Bronchial epithelial cell (primary cell): Measurements from ENCODE around the gene VWA8. TPM values are rescaled to one million over a fixed set of nuclear protein-coding genes. Genes with fewer than 3 reads are reported as not detected.

Experiments
- DNase-seq: peaks from one replicate; pipeline ENCODE4 v3.0.0-alpha.2; 2010; ENCODE audit warnings: low read depth
- FAIRE-seq: peaks from 2 replicates; lab custom pipeline; 2011; peaks lifted over from hg19 to GRCh38; lab: Jason Lieb, UNC
- H3K27me3 ChIP-seq: 2 replicates; pipeline ENCODE4 v1.5.1; 2011; ENCODE audit warnings: low read length; ENCODE audit not compliant: control insufficient read depth, insufficient read depth
- H3K36me3 ChIP-seq: 2 replicates; pipeline ENCODE4 v1.5.1; 2011; ENCODE audit warnings: low read length; ENCODE audit not compliant: control insufficient read depth, insufficient read depth
- H3K4me3 ChIP-seq: 2 replicates; pipeline ENCODE4 v1.5.1; 2011; ENCODE audit warnings: mild to moderate bottlenecking, low read depth, low read length, control low read depth
- total RNA-seq: library from RNA; depleted of rRNA; stranded (reverse); fragments of >200 nt; gene quantifications from 2 replicates; pipeline ENCODE4 v1.2.1, GENCODE V29; 2014
- TF ChIP-seq, protein P1 (sequence below): IDR thresholded peaks from 2 replicates; pipeline ENCODE4 v1.5.1; 2011; ENCODE audit warnings: mild to moderate bottlenecking, moderate library complexity, low read length, control low read depth, inconsistent platforms; ENCODE audit not compliant: insufficient read depth, severe bottlenecking

Gene VWA8
- total RNA-seq, 1 donor from 2014 or later: 17.1 TPM

GRCh38 chr13:41782086-41782485 lies 178.8 kb downstream of the VWA8 start:
- H3K27me3 ChIP-seq: no peaks in the 10 kb centered on the region
- no peaks in the 10 kb centered on the region for H3K36me3 ChIP-seq
- no peak for DNase-seq
- TF ChIP-seq, protein P1, sequence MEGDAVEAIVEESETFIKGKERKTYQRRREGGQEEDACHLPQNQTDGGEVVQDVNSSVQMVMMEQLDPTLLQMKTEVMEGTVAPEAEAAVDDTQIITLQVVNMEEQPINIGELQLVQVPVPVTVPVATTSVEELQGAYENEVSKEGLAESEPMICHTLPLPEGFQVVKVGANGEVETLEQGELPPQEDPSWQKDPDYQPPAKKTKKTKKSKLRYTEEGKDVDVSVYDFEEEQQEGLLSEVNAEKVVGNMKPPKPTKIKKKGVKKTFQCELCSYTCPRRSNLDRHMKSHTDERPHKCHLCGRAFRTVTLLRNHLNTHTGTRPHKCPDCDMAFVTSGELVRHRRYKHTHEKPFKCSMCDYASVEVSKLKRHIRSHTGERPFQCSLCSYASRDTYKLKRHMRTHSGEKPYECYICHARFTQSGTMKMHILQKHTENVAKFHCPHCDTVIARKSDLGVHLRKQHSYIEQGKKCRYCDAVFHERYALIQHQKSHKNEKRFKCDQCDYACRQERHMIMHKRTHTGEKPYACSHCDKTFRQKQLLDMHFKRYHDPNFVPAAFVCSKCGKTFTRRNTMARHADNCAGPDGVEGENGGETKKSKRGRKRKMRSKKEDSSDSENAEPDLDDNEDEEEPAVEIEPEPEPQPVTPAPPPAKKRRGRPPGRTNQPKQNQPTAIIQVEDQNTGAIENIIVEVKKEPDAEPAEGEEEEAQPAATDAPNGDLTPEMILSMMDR: no peak
- no peak for FAIRE-seq
- no peak overlapping the region for H3K4me3 ChIP-seq

- H3K27me3 ChIP-seq: no peaks in the 10 kb centered on the region
- H3K36me3 ChIP-seq: no peaks in the 10 kb centered on the region
- DNase-seq: peak; percentile 20
- TF ChIP-seq, protein P1: no peak
- no peak for FAIRE-seq
- H3K4me3 ChIP-seq: no peak overlapping the region
Observed at GRCh38 chr13:41780715-41781706, 179.9 kb downstream of the VWA8 start.

GRCh38 chr13:41775251-41775650 lies 185.7 kb downstream of the VWA8 start:
- no peak overlapping the region for H3K4me3 ChIP-seq
- FAIRE-seq (no peak), DNase-seq (no peak)
- H3K27me3 ChIP-seq: no peaks in the 10 kb centered on the region
- TF ChIP-seq, protein P1: no peak
- H3K36me3 ChIP-seq: no peaks in the 10 kb centered on the region

GRCh38 chr13:41774605-41775218 lies 186.2 kb downstream of the VWA8 start:
- no peak for FAIRE-seq

DNA sequence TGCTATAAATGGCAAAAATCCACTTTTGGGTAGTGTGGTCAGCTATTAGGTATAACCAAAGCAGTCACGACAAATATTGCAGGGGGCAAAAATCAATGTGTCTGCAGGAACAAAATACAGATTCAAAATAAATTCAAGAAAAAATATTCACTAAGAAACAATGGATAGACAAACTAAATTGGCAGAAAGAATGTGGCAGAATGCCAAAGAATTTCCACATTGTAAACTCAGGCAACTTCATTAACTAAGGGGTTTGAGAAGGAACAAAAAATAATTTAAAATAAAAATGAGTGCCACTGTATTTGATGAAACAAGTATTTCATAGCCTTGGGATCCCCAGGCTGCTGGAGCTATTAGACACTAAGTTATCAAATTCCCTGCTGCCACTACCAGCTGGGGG lies 193.1 kb downstream of the VWA8 start:
- no peak overlapping the region for H3K4me3 ChIP-seq
- TF ChIP-seq, protein P1: no peak
- no peak for DNase-seq
- no peaks in the 10 kb centered on the region for H3K27me3 ChIP-seq
- no peak for FAIRE-seq
- no peaks in the 10 kb centered on the region for H3K36me3 ChIP-seq

More at GRCh38 chr13:41774605-41775218, 186.2 kb downstream of the VWA8 start:
- Histone ChIP-seq H3K36me3 (no peaks in the 10 kb centered on the region), H3K27me3 (no peaks in the 10 kb centered on the region), H3K4me3 (no peak overlapping the region)
- DNase-seq: no peak
- TF ChIP-seq, protein P1: no peak
